ENCODE measurements around the gene CEBPZ. TPM values are rescaled to one million over a fixed set of nuclear protein-coding genes. Genes with fewer than 3 reads are reported as not detected.

Gene CEBPZ
- total and polyA plus RNA-seq, 2 donors from 2014 or later: 45.5 to 55.9 TPM

DNA sequence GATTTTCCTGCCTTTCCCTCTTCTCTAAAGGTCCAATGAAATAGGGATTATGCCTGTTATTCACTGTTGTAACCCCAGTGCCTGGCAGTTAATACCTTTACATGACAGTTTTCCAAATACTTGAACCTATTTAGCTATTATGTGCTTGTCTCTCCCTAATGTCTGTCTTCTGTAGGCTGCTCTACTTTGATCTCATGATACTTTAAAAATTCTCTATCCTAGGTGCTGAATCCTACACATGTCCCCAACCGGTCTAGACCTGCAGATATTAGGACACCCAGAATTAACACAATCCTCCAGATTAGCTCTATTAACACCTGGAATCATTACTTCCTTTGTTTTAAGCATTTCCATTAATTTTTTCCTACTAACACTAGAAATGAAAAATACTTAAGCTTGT, 7.3 kb downstream of the CEBPZ start:
- peaks cover 7 to 27% (median 13%) of the 10 kb centered on the region in 3 donors for H3K36me3 ChIP-seq (ENCODE audit: control insufficient read depth in 2 of 3, insufficient read depth in 3 of 3, low read length in 3 of 3)
- no peak for FAIRE-seq
- intact Hi-C loops (cut with DNase I): no loop called here
- TF ChIP-seq, protein P1, sequence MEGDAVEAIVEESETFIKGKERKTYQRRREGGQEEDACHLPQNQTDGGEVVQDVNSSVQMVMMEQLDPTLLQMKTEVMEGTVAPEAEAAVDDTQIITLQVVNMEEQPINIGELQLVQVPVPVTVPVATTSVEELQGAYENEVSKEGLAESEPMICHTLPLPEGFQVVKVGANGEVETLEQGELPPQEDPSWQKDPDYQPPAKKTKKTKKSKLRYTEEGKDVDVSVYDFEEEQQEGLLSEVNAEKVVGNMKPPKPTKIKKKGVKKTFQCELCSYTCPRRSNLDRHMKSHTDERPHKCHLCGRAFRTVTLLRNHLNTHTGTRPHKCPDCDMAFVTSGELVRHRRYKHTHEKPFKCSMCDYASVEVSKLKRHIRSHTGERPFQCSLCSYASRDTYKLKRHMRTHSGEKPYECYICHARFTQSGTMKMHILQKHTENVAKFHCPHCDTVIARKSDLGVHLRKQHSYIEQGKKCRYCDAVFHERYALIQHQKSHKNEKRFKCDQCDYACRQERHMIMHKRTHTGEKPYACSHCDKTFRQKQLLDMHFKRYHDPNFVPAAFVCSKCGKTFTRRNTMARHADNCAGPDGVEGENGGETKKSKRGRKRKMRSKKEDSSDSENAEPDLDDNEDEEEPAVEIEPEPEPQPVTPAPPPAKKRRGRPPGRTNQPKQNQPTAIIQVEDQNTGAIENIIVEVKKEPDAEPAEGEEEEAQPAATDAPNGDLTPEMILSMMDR (IDR thresholded peaks at IDR 0.05; ENCODE audit: borderline replicate concordance, extremely low read depth, insufficient read depth): no peak
- no peak overlapping the region for H3K9ac ChIP-seq (ENCODE audit: low read length in 3 of 3)
- H3K4me3 ChIP-seq (ENCODE audit: low read length in 3 of 3): no peak overlapping the region
- no peak for DNase-seq
- H3K4me1 ChIP-seq (ENCODE audit: control insufficient read depth in 2 of 3, insufficient read depth in 2 of 3, low read depth in 1 of 3, low read length in 3 of 3): no peaks in the 10 kb centered on the region
- no peaks in the 10 kb centered on the region for H3K27me3 ChIP-seq (ENCODE audit: control insufficient read depth, insufficient read depth, low read length)
- H3K27ac ChIP-seq (ENCODE audit: low read depth in 2 of 2, low read length in 2 of 2): no peak overlapping the region
- no peaks in the 10 kb centered on the region for H3K9me3 ChIP-seq (ENCODE audit: control insufficient read depth in 2 of 3, insufficient read depth in 1 of 3, low read length in 3 of 3)

DNA sequence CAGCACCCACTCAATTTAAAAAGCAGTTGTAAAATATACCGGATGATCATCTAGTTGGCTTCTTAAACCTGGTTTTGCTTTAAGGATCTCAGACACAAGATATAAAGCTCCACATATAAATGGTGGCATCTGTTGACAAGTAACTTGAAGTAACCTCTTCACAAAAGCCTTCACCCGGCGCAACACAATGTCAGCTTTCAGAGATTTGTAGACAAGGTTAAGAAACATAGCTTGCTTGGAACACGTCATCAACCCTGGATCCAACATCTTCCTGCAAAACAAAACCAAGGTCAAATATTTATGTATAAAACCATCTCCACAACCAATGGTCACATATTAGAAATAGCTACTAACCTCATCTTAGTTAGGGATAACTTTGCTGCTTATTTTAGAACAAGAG, 8.3 kb downstream of the CEBPZ start:
- H3K27ac ChIP-seq (ENCODE audit: low read depth in 2 of 2, low read length in 2 of 2): no peak overlapping the region
- H3K4me1 ChIP-seq (ENCODE audit: control insufficient read depth in 2 of 3, insufficient read depth in 2 of 3, low read depth in 1 of 3, low read length in 3 of 3): no peaks in the 10 kb centered on the region
- no peak for DNase-seq
- no peak overlapping the region for H3K9ac ChIP-seq (ENCODE audit: low read length in 3 of 3)
- intact Hi-C loops (cut with DNase I): no loop called here
- H3K27me3 ChIP-seq (ENCODE audit: control insufficient read depth, insufficient read depth, low read length): no peaks in the 10 kb centered on the region
- no peaks in the 10 kb centered on the region for H3K9me3 ChIP-seq (ENCODE audit: control insufficient read depth in 2 of 3, insufficient read depth in 1 of 3, low read length in 3 of 3)
- H3K4me3 ChIP-seq (ENCODE audit: low read length in 3 of 3): no peak overlapping the region
- FAIRE-seq: no peak
- H3K36me3 ChIP-seq (ENCODE audit: control insufficient read depth in 2 of 3, insufficient read depth in 3 of 3, low read length in 3 of 3): peaks cover 6 to 32% (median 14%) of the 10 kb centered on the region in 3 donors
- TF ChIP-seq, protein P1 (IDR thresholded peaks at IDR 0.05; ENCODE audit: borderline replicate concordance, extremely low read depth, insufficient read depth): no peak

DNA sequence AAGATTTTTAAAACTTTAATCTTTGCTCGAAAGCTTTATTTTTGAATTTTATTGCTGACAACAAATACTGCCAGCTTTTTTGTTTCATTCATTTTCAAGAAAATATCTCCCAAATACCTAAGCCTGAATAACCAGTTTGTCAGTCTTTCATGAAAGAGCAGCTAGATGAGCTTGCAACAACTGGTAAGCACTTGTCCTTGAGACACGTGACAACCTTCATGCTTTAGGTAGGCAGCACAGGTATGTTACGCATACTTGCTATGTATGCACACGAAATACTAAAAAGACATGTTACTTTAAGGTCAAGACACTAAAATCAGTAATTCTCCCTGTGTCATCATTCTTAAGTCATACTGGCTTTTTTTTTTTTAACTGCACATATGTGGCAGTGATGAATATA, 12.3 kb downstream of the CEBPZ start:
- no peak overlapping the region for H3K9ac ChIP-seq (ENCODE audit: low read length in 3 of 3)
- H3K4me1 ChIP-seq (ENCODE audit: control insufficient read depth in 2 of 3, insufficient read depth in 2 of 3, low read depth in 1 of 3, low read length in 3 of 3): no peaks in the 10 kb centered on the region
- TF ChIP-seq, protein P1 (IDR thresholded peaks at IDR 0.05; ENCODE audit: borderline replicate concordance, extremely low read depth, insufficient read depth): no peak
- H3K9me3 ChIP-seq (ENCODE audit: control insufficient read depth in 2 of 3, insufficient read depth in 1 of 3, low read length in 3 of 3): no peaks in the 10 kb centered on the region
- H3K27ac ChIP-seq (ENCODE audit: low read depth in 2 of 2, low read length in 2 of 2): no peak overlapping the region
- intact Hi-C loops (cut with DNase I): no loop called here
- no peak overlapping the region for H3K4me3 ChIP-seq (ENCODE audit: low read length in 3 of 3)
- no peaks in the 10 kb centered on the region for H3K27me3 ChIP-seq (ENCODE audit: control insufficient read depth, insufficient read depth, low read length)
- DNase-seq (no peak), FAIRE-seq (no peak)
- peaks cover 5 to 44% (median 7%) of the 10 kb centered on the region in 3 donors for H3K36me3 ChIP-seq (ENCODE audit: control insufficient read depth in 2 of 3, insufficient read depth in 3 of 3, low read length in 3 of 3)

DNA sequence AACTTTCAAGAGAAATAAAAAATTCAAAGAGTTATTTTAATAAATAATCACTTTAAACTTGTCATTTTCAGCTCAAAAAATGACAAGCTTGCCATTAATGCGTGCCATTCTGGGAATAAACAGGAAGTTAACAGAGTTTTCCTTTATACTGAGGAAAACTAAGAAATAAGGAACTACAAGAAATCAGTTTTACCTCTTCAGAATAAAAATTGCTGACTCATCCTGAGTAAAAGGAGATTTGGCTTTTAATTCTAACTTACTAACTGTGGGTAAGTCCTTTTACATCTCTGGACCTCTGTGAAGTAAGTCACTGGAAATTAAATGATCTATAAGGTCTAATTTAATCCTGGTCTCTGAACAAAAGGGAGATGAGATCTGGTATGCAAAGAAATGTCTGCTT, 16.1 kb downstream of the CEBPZ start:
- Histone ChIP-seq H3K36me3 (ENCODE audit: control insufficient read depth in 2 of 3, insufficient read depth in 3 of 3, low read length in 3 of 3) (peaks cover 8 to 69% (median 16%) of the 10 kb centered on the region in 3 donors), H3K4me1 (ENCODE audit: control insufficient read depth in 2 of 3, insufficient read depth in 2 of 3, low read depth in 1 of 3, low read length in 3 of 3) (no peaks in the 10 kb centered on the region), H3K4me3 (ENCODE audit: low read length in 3 of 3) (no peak overlapping the region), H3K9ac (ENCODE audit: low read length in 3 of 3) (no peak overlapping the region), H3K9me3 (ENCODE audit: control insufficient read depth in 2 of 3, insufficient read depth in 1 of 3, low read length in 3 of 3) (no peaks in the 10 kb centered on the region), H3K27me3 (ENCODE audit: control insufficient read depth, insufficient read depth, low read length) (no peaks in the 10 kb centered on the region), H3K27ac (ENCODE audit: low read depth in 2 of 2, low read length in 2 of 2) (no peak overlapping the region)
- intact Hi-C loops (cut with DNase I): no loop called here
- FAIRE-seq (no peak), DNase-seq (no peak)
- TF ChIP-seq, protein P1 (IDR thresholded peaks at IDR 0.05; ENCODE audit: borderline replicate concordance, extremely low read depth, insufficient read depth): no peak
